Mesenchymal stem cell (in vitro differentiated cells and primary cell): ENCODE data around the gene PARVB.

Source experiments
- DNase-seq: peaks from one replicate; pipeline ENCODE4 v3.0.0-alpha.2; 2013
- H2AFZ ChIP-seq: one replicate; pipeline ENCODE4 v1.6.1; 2013; ENCODE audit warnings: low read depth, mild to moderate bottlenecking, control low read depth, inconsistent platforms, low read length, moderate library complexity
- H2AK5ac ChIP-seq: 2 replicates; pipeline ENCODE4 v1.6.1; 2013; ENCODE audit warnings: low read length, moderate library complexity, mild to moderate bottlenecking, inconsistent platforms; ENCODE audit not compliant: severe bottlenecking
- H2BK120ac ChIP-seq: one replicate; pipeline ENCODE4 v1.6.1; 2013; ENCODE audit warnings: low read depth, mild to moderate bottlenecking, inconsistent platforms, low read length, moderate library complexity
- H2BK12ac ChIP-seq, 2 experiments: one replicate each; pipeline ENCODE4 v1.6.1; 2013; ENCODE audit warnings: inconsistent platforms in 2 of 2, low read length in 2 of 2, mild to moderate bottlenecking in 2 of 2, moderate library complexity in 2 of 2, control low read depth in 1 of 2
- H2BK15ac ChIP-seq: one replicate; pipeline ENCODE4 v1.6.1; 2013; ENCODE audit warnings: mild to moderate bottlenecking, low read depth, inconsistent platforms; ENCODE audit not compliant: poor library complexity, severe bottlenecking
- H2BK5ac ChIP-seq: 2 replicates; pipeline ENCODE4 v1.6.1; 2013; ENCODE audit warnings: low read depth, mild to moderate bottlenecking, low read length, control low read depth, inconsistent platforms; ENCODE audit not compliant: poor library complexity, severe bottlenecking
- H3K14ac ChIP-seq, 2 experiments: one replicate each; pipeline ENCODE4 v1.6.1; 2013; ENCODE audit warnings: inconsistent platforms in 2 of 2, low read length in 2 of 2, control low read depth in 1 of 2, mild to moderate bottlenecking in 1 of 2, moderate library complexity in 1 of 2
- H3K18ac ChIP-seq, 2 experiments: one replicate each; pipeline ENCODE4 v1.6.1; 2013; ENCODE audit warnings: inconsistent platforms in 2 of 2, low read length in 2 of 2, control low read depth in 1 of 2, low read depth in 1 of 2, mild to moderate bottlenecking in 1 of 2
- H3K23ac ChIP-seq, 2 experiments: one replicate each; pipeline ENCODE4 v1.6.1; 2013; ENCODE audit warnings: inconsistent platforms in 2 of 2, low read length in 2 of 2, mild to moderate bottlenecking in 2 of 2, moderate library complexity in 2 of 2, control low read depth in 1 of 2
- H3K27ac ChIP-seq: 2 replicates; pipeline ENCODE4 v1.5.1; 2013; ENCODE audit warnings: mild to moderate bottlenecking, moderate library complexity, low read length, control low read depth, inconsistent platforms; ENCODE audit not compliant: poor library complexity, severe bottlenecking
- H3K27me3 ChIP-seq, 2 experiments: 2 replicates each; pipeline versions ENCODE4 v1.6.1 to v1.7.0; 2013; ENCODE audit warnings: low read length in 2 of 2, mild to moderate bottlenecking in 2 of 2, moderate library complexity in 2 of 2, control low read depth in 1 of 2, inconsistent platforms in 1 of 2; ENCODE audit not compliant: control insufficient read depth in 1 of 2, insufficient read depth in 1 of 2
- H3K36me3 ChIP-seq, 2 experiments: 2 replicates each; pipeline versions ENCODE4 v1.6.1 to v1.7.0; 2013; ENCODE audit warnings: low read length in 2 of 2, control low read depth in 1 of 2, inconsistent platforms in 1 of 2, low read depth in 1 of 2, mild to moderate bottlenecking in 1 of 2; ENCODE audit not compliant: insufficient read depth in 2 of 2, control insufficient read depth in 1 of 2
- H3K4ac ChIP-seq, 2 experiments: one replicate each; pipeline ENCODE4 v1.6.1; 2013; ENCODE audit warnings: inconsistent platforms in 2 of 2, low read length in 2 of 2, mild to moderate bottlenecking in 2 of 2, moderate library complexity in 2 of 2, control low read depth in 1 of 2, low read depth in 1 of 2
- H3K4me1 ChIP-seq: 2 replicates; pipeline ENCODE4 v1.6.1; 2013; ENCODE audit warnings: low read depth, low read length, control low read depth; ENCODE audit not compliant: control insufficient read depth, insufficient read depth
- H3K4me2 ChIP-seq: 2 replicates; pipeline ENCODE4 v1.6.1; 2013; ENCODE audit warnings: low read length, mild to moderate bottlenecking, inconsistent platforms; ENCODE audit not compliant: poor library complexity, severe bottlenecking
- H3K4me3 ChIP-seq, 2 experiments: 2 replicates each; pipeline versions ENCODE4 v1.5.1 to v1.7.0; 2013; ENCODE audit warnings: low read length in 2 of 2, mild to moderate bottlenecking in 2 of 2, control low read depth in 1 of 2, low read depth in 1 of 2; ENCODE audit not compliant: insufficient read depth in 1 of 2
- H3K79me1 ChIP-seq: replicated peaks from 2 replicates; pipeline ENCODE4 v1.6.1; 2013; ENCODE audit warnings: mild to moderate bottlenecking, control low read depth, low read length, inconsistent platforms; ENCODE audit not compliant: poor library complexity, severe bottlenecking
- H3K9ac ChIP-seq: 2 replicates; pipeline ENCODE4 v1.7.0; 2013; ENCODE audit warnings: mild to moderate bottlenecking, low read length, moderate library complexity
- H3K9me3 ChIP-seq: 2 replicates; pipeline ENCODE4 v1.7.0; 2013; ENCODE audit warnings: mild to moderate bottlenecking, low read length; ENCODE audit not compliant: control insufficient read depth
- H4K8ac ChIP-seq: one replicate; pipeline ENCODE4 v1.6.1; 2013; ENCODE audit warnings: inconsistent platforms, mild to moderate bottlenecking, low read length, moderate library complexity
- H4K91ac ChIP-seq: one replicate; pipeline ENCODE4 v1.6.1; 2013; ENCODE audit warnings: mild to moderate bottlenecking, low read length, inconsistent platforms
- WGBS: methylation state at CpG from one replicate; pipeline ENCODE4 v1.1.7; 2013; ENCODE audit warnings: mixed read lengths; 5-methylcytosine and 5-hydroxymethylcytosine counted together

The PARVB gene

DNA sequence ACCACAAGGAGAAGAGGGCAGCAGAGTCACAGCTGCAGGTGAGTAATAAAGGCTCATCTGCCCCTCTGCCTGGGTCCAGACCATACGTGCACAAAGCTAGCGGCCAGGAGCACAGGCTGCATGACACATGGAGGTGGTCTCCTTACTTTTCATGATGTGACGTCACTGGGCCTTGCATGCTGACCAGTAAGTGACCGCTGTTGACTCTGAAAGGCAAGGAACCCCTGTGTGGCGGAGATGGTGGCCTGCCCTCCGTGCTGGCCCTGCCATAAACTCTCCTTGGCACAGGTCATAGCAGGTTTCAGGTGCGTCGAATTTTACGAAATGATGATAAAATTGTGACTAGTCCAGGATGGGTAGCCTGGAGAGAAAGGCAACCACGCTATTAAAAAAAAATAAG lies 149.1 kb downstream of the PARVB start:
- no peak overlapping the region for H4K8ac ChIP-seq
- H3K36me3 ChIP-seq, result no peaks in the 10 kb centered on the region
- no peak overlapping the region for H2BK15ac ChIP-seq
- no peak overlapping the region for H3K18ac ChIP-seq
- H2AK5ac ChIP-seq, result no peak overlapping the region
- H3K9me3 ChIP-seq, result no peaks in the 10 kb centered on the region
- H3K4me2 ChIP-seq, result no peak overlapping the region
- no peak overlapping the region for H3K9ac ChIP-seq
- H3K4me1 ChIP-seq, result peaks cover 9% of the 10 kb centered on the region
- no peak overlapping the region for H2BK120ac ChIP-seq
- no peak overlapping the region for H3K4me3 ChIP-seq
- H3K27ac ChIP-seq, result no peak overlapping the region
- H3K79me1 ChIP-seq, result no peaks in the 10 kb centered on the region
- no peak overlapping the region for H2BK5ac ChIP-seq
- no peak overlapping the region for H3K4ac ChIP-seq
- 95% methylated on average over 10 of the region's 10 CpGs for WGBS
- H3K23ac ChIP-seq, result no peak overlapping the region
- no peak overlapping the region for H4K91ac ChIP-seq
- H3K27me3 ChIP-seq, result peaks cover 4 to 22% of the 10 kb centered on the region in 2 experiments
- H3K14ac ChIP-seq, result no peak overlapping the region
- no peak overlapping the region for H2AFZ ChIP-seq
- no peak overlapping the region for H2BK12ac ChIP-seq
- no peak for DNase-seq

DNA sequence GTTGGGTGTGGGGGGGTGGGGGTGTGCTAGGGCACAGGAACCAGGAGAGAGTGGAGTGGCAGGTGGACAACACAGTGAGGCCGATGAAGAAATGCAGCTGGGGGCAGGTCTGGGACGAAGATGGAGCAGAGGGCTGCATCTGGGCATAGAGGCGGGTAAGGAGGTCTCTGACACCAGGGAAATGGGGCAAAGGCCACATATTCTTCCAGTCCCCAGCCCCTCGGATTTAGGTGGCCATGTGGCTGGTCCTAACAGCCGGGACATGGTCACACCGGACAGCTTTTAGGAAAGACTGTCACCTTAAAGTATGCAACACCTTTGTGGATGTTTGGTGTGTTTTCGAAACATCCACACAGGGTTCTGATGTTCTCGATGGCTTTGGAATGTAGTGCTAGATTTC lies 151.6 kb downstream of the PARVB start:
- Histone ChIP-seq H3K18ac (no peak overlapping the region), H2BK12ac (no peak overlapping the region), H3K23ac (no peak overlapping the region), H3K4me1 (peaks cover 9% of the 10 kb centered on the region), H2BK120ac (no peak overlapping the region), H2BK15ac (no peak overlapping the region), H3K9me3 (no peaks in the 10 kb centered on the region), H4K91ac (no peak overlapping the region), H3K27me3 (peaks cover 21 to 37% of the 10 kb centered on the region in 2 experiments), H3K4ac (no peak overlapping the region), H3K9ac (no peak overlapping the region), H2AK5ac (no peak overlapping the region), H3K27ac (no peak overlapping the region), H3K36me3 (no peaks in the 10 kb centered on the region), H3K4me2 (no peak overlapping the region), H3K14ac (no peak overlapping the region), H2BK5ac (no peak overlapping the region), H3K4me3 (no peak overlapping the region), H2AFZ (no peak overlapping the region), H4K8ac (no peak overlapping the region), H3K79me1 (no peaks in the 10 kb centered on the region)
- DNase-seq, result no peak
- WGBS, result 92% methylated on average over 8 of the region's 8 CpGs

DNA sequence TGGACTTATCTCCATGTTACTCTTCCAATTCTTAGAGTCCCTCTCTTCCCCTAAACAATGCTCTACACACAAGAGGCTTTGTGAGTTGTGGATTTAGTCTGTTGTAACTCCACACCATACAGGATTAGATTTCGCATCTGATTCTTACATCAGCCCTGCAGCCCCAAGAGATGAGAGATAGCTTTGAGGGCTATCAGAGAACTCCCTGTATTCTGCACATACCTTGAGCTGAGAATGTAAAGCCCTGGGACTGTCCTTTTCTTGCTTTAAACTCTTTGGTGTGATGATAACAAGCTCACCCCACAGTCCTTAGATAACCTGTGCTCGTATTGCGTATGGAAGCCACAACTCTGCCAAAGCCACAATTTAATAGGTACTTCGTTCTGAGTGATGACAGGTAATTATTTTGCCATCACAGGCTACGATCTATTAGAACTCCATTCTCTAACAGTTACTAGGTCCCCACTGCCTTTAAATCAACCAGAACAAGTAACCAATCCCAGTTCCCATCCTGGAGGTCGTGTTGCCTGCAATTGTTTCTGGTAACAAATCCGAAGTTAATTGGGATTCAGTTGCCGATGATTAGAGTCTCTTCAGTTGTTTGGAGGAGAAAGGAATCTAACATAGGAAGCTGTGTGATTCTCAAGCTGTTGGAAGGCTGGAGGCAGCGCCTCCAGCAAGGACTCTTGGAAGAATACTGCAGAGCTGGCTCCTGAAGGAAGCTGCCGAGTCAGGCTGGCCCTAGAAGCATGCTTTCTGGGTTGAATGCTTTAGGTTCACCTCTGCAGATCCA lies 155.3 kb downstream of the PARVB start:
- no peak overlapping the region for H3K18ac ChIP-seq
- 81% methylated on average over 10 of the region's 10 CpGs for WGBS

DNA sequence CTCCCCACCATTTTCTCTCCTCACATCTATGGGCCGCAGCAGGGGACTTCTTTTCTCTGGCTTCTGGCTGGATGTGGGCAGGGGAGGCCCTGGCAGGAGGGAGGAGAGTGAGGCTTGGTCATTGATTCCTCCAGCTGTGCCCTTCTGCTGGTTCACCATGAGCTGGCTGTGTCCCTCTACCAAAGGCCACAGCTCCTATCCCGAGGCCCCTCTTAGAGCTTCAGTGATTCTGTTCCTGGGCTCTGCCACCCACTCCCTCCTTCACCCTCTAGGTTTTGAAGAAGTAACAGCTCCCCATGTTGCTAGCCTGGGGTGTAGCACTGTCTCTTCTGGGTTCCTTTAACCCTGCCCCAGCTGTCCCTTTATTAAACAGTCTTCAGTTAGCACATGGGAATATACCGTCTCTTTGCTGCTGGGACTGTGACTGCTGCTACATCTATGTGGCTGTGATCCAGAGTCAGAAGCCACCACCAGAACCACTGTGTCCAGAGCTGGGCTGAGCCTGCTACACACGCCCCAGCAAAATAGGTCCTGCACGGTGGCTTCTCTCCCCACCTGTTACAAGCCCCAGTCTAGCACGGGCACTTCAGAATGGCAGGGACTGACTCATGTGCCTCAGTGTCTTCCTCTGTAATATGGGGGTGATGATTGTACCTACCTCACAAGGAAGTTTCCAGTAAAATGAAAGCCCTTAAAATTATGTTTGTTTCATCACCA lies 156.0 kb downstream of the PARVB start:
- Histone ChIP-seq H2BK12ac (no peak overlapping the region), H3K36me3 (no peaks in the 10 kb centered on the region), H3K27ac (no peak overlapping the region), H3K4me3 (no peak overlapping the region), H3K18ac (no peak overlapping the region), H2BK5ac (no peak overlapping the region), H3K27me3 (peaks cover 52 to 61% of the 10 kb centered on the region in 2 experiments), H3K14ac (no peak overlapping the region), H3K23ac (no peak overlapping the region), H3K4me2 (no peak overlapping the region), H3K9ac (no peak overlapping the region), H3K79me1 (no peaks in the 10 kb centered on the region), H2BK15ac (no peak overlapping the region), H3K9me3 (no peaks in the 10 kb centered on the region), H2AFZ (no peak overlapping the region), H2BK120ac (no peak overlapping the region), H4K8ac (no peak overlapping the region), H3K4ac (no peak overlapping the region), H4K91ac (no peak overlapping the region), H2AK5ac (no peak overlapping the region), H3K4me1 (peaks cover 13% of the 10 kb centered on the region)
- 94% methylated on average over 3 of the region's 6 CpGs for WGBS
- no peak for DNase-seq

More for the DNA sequence above, 155.3 kb downstream of the PARVB start:
- no peaks in the 10 kb centered on the region for H3K36me3 ChIP-seq
- no peak overlapping the region for H3K4me3 ChIP-seq
- H3K4ac ChIP-seq, result no peak overlapping the region
- H2BK12ac ChIP-seq, result no peak overlapping the region
- no peak overlapping the region for H2BK120ac ChIP-seq
- no peak overlapping the region for H2BK5ac ChIP-seq
- no peak overlapping the region for H3K23ac ChIP-seq
- no peak for DNase-seq
- H3K4me1 ChIP-seq, result peaks cover 11% of the 10 kb centered on the region
- H3K27me3 ChIP-seq, result peaks cover 53 to 54% of the 10 kb centered on the region in 2 experiments
- H3K4me2 ChIP-seq, result no peak overlapping the region
- no peaks in the 10 kb centered on the region for H3K79me1 ChIP-seq
- no peaks in the 10 kb centered on the region for H3K9me3 ChIP-seq
- no peak overlapping the region for H4K91ac ChIP-seq
- no peak overlapping the region for H2AFZ ChIP-seq
- H3K9ac ChIP-seq, result no peak overlapping the region
- H4K8ac ChIP-seq, result no peak overlapping the region
- H3K27ac ChIP-seq, result no peak overlapping the region
- no peak overlapping the region for H3K14ac ChIP-seq
- no peak overlapping the region for H2BK15ac ChIP-seq
- no peak overlapping the region for H2AK5ac ChIP-seq
